Panc1 (cell line): Measurements from ENCODE around the gene IGSF3.

Experiments used
- POLR2AphosphoS5 ChIP-seq: IDR thresholded peaks from 2 replicates; pipeline ENCODE4 v1.6.1; 2012; ENCODE audit warnings: mild to moderate bottlenecking, low read depth, low read length, moderate library complexity
- REST ChIP-seq, 2 experiments: IDR thresholded peaks; 2 replicates each; pipeline ENCODE4 v1.6.1; 2011 to 2012; ENCODE audit warnings: low read depth in 2 of 2, control low read depth in 1 of 2, low read length in 1 of 2, mild to moderate bottlenecking in 1 of 2, moderate library complexity in 1 of 2; ENCODE audit not compliant: insufficient read depth in 1 of 2
- SIN3A ChIP-seq: IDR thresholded peaks from 2 replicates; pipeline ENCODE4 v1.6.1; 2012; ENCODE audit warnings: low read depth, mild to moderate bottlenecking, low read length, moderate library complexity, borderline replicate concordance; ENCODE audit not compliant: insufficient read depth
- TCF7L2 ChIP-seq: IDR thresholded peaks from 2 replicates; pipeline ENCODE4 v1.6.1; 2011; ENCODE audit warnings: mild to moderate bottlenecking, low read depth, low read length, inconsistent platforms
- TF ChIP-seq, protein P1 (sequence below): fragments of 450-650 bp; IDR thresholded peaks from 2 replicates; pipeline ENCODE4 v1.5.1; 2017; ENCODE audit warnings: mild to moderate bottlenecking

GRCh38 chr1:116694524-116694923 is 27.0 kb upstream of the IGSF3 start:
- TF ChIP-seq, protein P1, sequence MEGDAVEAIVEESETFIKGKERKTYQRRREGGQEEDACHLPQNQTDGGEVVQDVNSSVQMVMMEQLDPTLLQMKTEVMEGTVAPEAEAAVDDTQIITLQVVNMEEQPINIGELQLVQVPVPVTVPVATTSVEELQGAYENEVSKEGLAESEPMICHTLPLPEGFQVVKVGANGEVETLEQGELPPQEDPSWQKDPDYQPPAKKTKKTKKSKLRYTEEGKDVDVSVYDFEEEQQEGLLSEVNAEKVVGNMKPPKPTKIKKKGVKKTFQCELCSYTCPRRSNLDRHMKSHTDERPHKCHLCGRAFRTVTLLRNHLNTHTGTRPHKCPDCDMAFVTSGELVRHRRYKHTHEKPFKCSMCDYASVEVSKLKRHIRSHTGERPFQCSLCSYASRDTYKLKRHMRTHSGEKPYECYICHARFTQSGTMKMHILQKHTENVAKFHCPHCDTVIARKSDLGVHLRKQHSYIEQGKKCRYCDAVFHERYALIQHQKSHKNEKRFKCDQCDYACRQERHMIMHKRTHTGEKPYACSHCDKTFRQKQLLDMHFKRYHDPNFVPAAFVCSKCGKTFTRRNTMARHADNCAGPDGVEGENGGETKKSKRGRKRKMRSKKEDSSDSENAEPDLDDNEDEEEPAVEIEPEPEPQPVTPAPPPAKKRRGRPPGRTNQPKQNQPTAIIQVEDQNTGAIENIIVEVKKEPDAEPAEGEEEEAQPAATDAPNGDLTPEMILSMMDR: no peak
- TF ChIP-seq REST (IDR thresholded peaks at IDR 0.05; ENCODE audit: insufficient read depth in 1 of 2, low read depth in 2 of 2, low read length in 1 of 2): no peak
- TF ChIP-seq POLR2AphosphoS5: no peak
- no peak for TF ChIP-seq SIN3A
- TF ChIP-seq TCF7L2: no peak
